HG03060 (cell line): ENCODE data around the gene PDLIM3.
"Not testable (repeated sequence)": the region's sequence is repeated elsewhere in the genome, so short reads cannot be mapped to it uniquely, and the experiment has no call there.

Experiments
- ATAC-seq: cut with Tn5 transposase; IDR thresholded peaks from one replicate; pipeline ENCODE4 v1.9.1; 2021; ENCODE audit warnings: low read depth, moderate number of reproducible peaks; ENCODE audit not compliant: unreplicated experiment

The PDLIM3 gene

DNA sequence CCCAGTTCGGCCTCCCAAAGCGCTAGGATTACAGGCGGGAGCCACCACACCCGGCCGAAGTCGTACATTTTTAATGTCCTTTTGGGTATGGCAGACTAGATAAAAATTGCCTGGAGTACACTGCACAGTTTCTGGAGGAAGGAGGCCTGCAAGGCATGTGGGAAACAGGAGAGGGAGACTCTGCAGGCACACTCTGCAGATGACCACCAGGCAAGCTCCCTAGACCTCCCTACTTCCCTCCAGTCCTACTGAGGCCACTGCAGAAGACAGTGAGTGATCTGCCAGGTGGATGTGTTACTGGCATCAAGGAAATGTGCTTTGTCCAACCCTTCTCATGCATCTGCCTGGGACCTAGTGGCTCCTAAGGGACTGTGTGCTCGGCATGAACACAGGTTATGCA, 11.4 kb downstream of the PDLIM3 start:
- no peak for ATAC-seq

DNA sequence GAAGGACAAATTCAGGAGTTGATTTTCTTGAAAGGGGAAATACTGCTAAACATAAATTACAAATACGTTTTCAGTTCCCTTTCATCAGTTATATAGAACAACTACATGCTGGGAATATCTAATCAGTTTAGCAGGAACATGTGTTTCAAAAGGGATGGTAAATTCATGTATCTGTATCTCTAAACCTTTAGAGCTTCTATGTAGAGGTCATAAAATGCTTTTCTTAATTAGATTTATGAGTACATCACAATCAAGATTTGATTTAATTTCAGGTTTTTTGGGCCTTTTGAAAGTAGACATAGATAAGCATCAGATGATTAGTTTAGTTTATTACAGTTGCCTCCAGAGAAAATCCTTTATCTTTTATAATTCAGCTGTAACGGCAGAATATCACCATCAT, 12.9 kb downstream of the PDLIM3 start:
- no peak for ATAC-seq

GRCh38 chr4:185520119-185520518, 15.2 kb downstream of the PDLIM3 start:
- ATAC-seq, result no peak

DNA sequence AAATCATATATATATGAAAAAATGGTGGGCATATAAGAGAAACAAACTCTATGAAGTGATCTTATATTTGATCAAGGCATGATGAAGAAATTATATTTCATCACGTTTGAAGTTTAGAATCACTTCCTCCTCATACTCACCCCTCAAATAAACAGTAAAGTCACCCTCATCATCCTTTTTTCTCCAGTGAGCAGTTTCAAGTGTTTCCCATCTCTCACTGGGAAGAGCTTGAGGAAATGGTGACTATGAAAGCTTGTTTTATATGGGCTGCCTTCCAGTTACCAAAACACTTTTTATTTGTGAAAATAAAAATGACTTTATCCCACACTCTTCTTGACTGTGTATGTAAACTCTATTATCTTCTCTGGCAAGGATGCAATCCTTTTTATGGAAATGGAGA, 16.8 kb downstream of the PDLIM3 start:
- no peak for ATAC-seq

GRCh38 chr4:185518069-185518468, 17.2 kb downstream of the PDLIM3 start:
- no peak for ATAC-seq

DNA sequence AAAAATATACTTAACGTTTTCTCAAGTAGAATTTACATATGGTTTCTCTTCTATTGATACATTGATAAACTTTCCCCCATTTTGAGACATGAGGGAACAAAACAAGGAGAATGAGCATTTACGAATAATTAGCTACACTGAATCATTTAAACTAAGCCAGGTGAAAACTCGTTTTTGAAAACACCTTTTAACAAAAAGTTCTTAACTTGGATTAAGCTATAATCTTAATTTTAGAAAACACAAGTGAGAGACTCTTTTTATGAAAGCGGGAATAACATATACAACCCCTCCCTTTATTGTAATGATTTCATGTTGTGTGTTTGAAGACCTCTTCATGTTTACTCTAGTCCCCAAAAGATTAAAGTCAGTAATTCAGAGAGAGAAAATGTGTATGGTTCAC, 20.1 kb downstream of the PDLIM3 start:
- ATAC-seq, result no peak

GRCh38 chr4:185514182-185514697, 21.1 kb downstream of the PDLIM3 start:
- no peak for ATAC-seq

GRCh38 chr4:185513489-185514181, 21.7 kb downstream of the PDLIM3 start:
- ATAC-seq, result no peak

- no peak for ATAC-seq
Measured at GRCh38 chr4:185512516-185512915, 22.8 kb downstream of the PDLIM3 start.

- not testable (repeated sequence) for ATAC-seq
Measured at GRCh38 chr4:185511243-185511642, 24.1 kb downstream of the PDLIM3 start.

DNA sequence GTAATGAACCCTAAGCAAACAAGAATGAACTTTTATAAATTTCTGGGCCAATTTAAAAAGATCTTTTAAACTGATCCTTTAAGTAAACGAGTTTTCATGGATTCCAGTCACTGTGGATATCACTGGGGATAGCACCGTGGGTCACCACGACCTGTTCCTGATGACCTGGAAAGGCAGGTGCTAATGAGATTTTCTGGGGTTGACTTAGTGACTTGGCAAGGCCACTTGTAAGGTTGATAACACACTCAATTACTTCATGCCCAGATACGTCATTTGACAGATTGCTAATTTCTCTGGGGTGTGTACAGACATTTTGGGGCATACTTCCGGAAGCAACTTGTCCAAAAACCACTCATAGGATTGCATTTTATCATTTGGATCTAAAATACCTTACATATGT, 24.5 kb downstream of the PDLIM3 start:
- no peak for ATAC-seq

- ATAC-seq, result no peak
Measured at GRCh38 chr4:185508181-185508580, 27.1 kb downstream of the PDLIM3 start.

DNA sequence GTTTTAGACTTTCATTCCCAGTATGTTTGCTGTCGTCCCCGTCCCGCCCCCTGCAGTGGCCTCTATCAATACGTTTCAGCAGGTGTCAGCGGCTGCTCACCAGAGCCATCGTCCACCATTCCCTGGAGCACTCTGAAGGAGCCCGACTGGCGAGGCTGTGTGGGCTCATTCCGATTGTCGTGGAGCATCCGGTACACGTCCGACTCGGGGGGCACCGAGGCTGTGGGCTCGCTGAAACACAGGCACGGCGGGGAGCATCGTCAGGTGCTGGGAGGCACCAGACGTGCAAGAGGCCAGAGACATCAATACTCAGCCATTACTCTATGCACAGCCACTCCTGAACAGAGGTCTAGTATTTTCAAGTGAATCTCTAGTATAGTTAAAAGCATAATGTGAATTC, 28.9 kb downstream of the PDLIM3 start:
- ATAC-seq, result no peak

- ATAC-seq, result no peak
Measured at GRCh38 chr4:185504098-185505047, 30.9 kb downstream of the PDLIM3 start.

- ATAC-seq, result no peak
Measured at GRCh38 chr4:185502386-185502785, 32.9 kb downstream of the PDLIM3 start.

GRCh38 chr4:185500576-185500975, 34.7 kb downstream of the PDLIM3 start:
- ATAC-seq, result no peak

DNA sequence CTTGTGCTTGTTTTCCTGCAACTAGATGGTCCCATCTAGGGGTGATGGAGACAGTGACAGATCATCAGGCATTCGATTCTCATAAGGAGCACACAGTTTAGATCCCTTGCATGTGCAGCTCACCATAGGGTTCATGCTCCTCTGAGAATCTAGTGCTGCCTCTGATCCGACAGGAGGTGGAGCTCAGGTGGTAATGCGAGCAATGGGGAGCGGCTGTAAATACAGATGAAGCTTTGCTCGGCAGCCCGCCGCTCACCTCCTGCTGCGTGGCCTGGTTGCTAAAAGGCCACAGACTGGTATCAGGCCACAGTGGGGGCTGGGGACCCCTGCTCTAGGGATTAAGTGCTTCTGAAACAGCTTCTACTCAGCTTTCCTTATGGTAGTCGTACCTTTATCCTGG, 35.3 kb downstream of the PDLIM3 start:
- no peak for ATAC-seq

DNA sequence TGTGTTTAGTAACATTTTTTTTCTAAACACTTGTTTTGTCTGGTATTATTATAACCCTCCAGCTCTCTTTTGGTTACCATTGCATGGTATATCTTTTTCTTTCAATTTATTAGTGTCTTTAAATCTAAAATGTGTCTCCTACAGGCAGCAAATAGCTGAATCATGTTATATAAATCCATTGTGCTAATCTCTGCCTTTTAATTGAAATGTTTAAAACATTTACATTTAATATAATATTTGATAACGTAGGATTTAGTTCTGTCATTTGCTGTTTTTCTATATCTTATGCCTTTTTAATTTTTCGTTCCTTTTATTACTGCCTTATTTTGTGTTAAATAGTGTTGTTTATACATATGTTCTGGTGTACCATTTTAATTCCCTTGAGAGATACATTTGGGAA, 46.7 kb downstream of the PDLIM3 start:
- ATAC-seq, result no peak

GRCh38 chr4:185481401-185481800, 53.9 kb downstream of the PDLIM3 start:
- ATAC-seq, result no peak

- ATAC-seq, result no peak
Measured at GRCh38 chr4:185480016-185480732, 55.1 kb downstream of the PDLIM3 start.

- peak; percentile 97 for ATAC-seq
Measured at GRCh38 chr4:185479507-185479971, 55.8 kb downstream of the PDLIM3 start.
